Measurements from ENCODE around the gene RANBP6. TPM values are rescaled to one million over a fixed set of nuclear protein-coding genes. Genes with fewer than 3 reads are reported as not detected.
"Not testable (repeated sequence)": the region's sequence is repeated elsewhere in the genome, so short reads cannot be mapped to it uniquely, and the experiment has no call there.

The RANBP6 gene
- total and polyA plus RNA-seq, 9 donors = 13.1 to 22.9 (median 18.7) TPM

DNA sequence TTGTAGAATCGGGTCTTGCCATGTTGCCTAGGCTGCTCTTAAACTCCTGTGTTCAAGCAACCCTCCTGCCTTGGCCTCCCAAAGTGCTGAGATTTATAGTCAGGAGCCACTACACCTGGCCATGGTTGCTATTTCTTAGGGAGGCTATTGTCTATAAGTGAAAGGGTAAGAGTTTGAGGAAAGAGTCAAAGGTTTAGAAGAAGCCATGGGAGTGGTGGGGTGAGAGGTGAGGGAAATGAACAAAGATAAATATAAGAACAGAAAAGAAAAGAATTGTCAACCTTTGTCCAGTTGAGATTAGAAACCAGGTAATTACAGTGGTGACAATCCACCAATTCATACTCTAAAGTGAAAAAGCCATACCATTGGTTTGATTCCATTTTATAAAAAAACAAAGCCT, 32.6 kb upstream of the RANBP6 start:
- no peak for DNase-seq
- H3K36me3 ChIP-seq (ENCODE audit: control insufficient read depth, insufficient read depth, low read length) = no peaks in the 10 kb centered on the region
- 80% methylated on average over 1 of the region's 1 CpG for WGBS (ENCODE audit: insufficient coverage)
- no peaks in the 10 kb centered on the region for H3K4me1 ChIP-seq (ENCODE audit: control insufficient read depth, insufficient read depth, low read length)
- H3K4me3 ChIP-seq (ENCODE audit: low read length) = no peak overlapping the region
- peaks cover 2% of the 10 kb centered on the region for H3K27me3 ChIP-seq (ENCODE audit: control insufficient read depth, insufficient read depth, low read length)
- H3K27ac ChIP-seq (ENCODE audit: low read length) = no peak overlapping the region
- no peaks in the 10 kb centered on the region for H3K9me3 ChIP-seq (replicated peaks; ENCODE audit: control insufficient read depth, low read depth, low read length)

GRCh38 chr9:6047020-6047419, 31.6 kb upstream of the RANBP6 start:
- 78% methylated on average over 2 of the region's 4 CpGs for WGBS (ENCODE audit: insufficient coverage)
- H3K27ac ChIP-seq (ENCODE audit: low read length) = no peak overlapping the region

DNA sequence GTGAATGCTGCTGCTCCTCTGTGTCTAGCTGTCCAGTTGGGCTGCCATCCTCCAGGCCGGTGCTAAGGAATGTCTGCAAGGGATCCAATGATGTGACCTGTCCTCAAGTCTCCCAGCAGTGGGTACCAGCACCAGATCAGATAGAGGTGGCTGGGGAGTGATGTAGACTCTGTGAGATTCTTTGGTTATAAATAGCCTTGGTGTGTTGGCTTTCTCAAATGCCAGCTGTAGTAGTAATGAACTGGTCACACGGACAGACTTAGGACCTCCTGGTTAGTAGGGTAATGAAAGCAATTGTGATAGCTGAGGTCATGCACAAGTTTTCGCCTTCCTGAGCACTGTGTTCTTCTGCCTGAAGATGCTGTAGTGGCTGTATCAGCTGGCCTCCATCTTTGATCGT, 29.9 kb upstream of the RANBP6 start:
- Histone ChIP-seq H3K36me3 (ENCODE audit: control insufficient read depth, insufficient read depth, low read length) (no peaks in the 10 kb centered on the region), H3K27me3 (ENCODE audit: control insufficient read depth, insufficient read depth, low read length) (peaks cover 2% of the 10 kb centered on the region), H3K9me3 (replicated peaks; ENCODE audit: control insufficient read depth, low read depth, low read length) (no peaks in the 10 kb centered on the region), H3K4me3 (ENCODE audit: low read length) (no peak overlapping the region), H3K27ac (ENCODE audit: low read length) (no peak overlapping the region), H3K4me1 (ENCODE audit: control insufficient read depth, insufficient read depth, low read length) (no peaks in the 10 kb centered on the region)
- no peak for DNase-seq
- WGBS (ENCODE audit: insufficient coverage) = 69% methylated on average over 3 of the region's 4 CpGs

More at GRCh38 chr9:6047020-6047419, 31.6 kb upstream of the RANBP6 start:
- Histone ChIP-seq H3K9me3 (replicated peaks; ENCODE audit: control insufficient read depth, low read depth, low read length) (no peaks in the 10 kb centered on the region), H3K4me3 (ENCODE audit: low read length) (no peak overlapping the region), H3K27me3 (ENCODE audit: control insufficient read depth, insufficient read depth, low read length) (peaks cover 2% of the 10 kb centered on the region), H3K36me3 (ENCODE audit: control insufficient read depth, insufficient read depth, low read length) (no peaks in the 10 kb centered on the region), H3K4me1 (ENCODE audit: control insufficient read depth, insufficient read depth, low read length) (no peaks in the 10 kb centered on the region)
- DNase-seq = no peak

DNA sequence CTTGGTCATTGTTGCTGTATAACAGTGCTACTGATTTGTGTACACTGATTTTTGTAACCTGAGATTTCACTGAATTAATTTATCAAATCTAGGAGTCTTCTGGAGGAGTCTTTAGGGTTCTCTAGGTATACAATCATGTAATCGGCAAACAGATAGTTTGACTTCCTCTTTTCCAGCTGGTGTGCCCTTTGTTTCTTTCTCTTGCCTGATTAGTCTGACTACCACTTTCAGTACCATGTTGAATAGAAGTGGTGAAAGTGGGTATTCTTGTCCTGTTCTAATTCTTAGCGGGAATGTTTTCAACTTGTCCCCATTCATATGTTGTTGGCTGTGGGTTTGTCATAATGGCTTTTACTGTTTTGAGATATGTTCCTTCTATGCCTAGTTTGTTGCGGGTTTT, 24.7 kb upstream of the RANBP6 start:
- Histone ChIP-seq H3K9me3 (replicated peaks; ENCODE audit: control insufficient read depth, low read depth, low read length) (no peaks in the 10 kb centered on the region), H3K4me1 (ENCODE audit: control insufficient read depth, insufficient read depth, low read length) (no peaks in the 10 kb centered on the region), H3K27ac (ENCODE audit: low read length) (no peak overlapping the region), H3K4me3 (ENCODE audit: low read length) (no peak overlapping the region), H3K27me3 (ENCODE audit: control insufficient read depth, insufficient read depth, low read length) (no peaks in the 10 kb centered on the region), H3K36me3 (ENCODE audit: control insufficient read depth, insufficient read depth, low read length) (no peaks in the 10 kb centered on the region)
- no CpG with 5 or more reads among the region's 3 CpGs for WGBS (ENCODE audit: insufficient coverage)
- DNase-seq = no peak

- Histone ChIP-seq H3K27ac (ENCODE audit: low read length) (no peak overlapping the region), H3K4me3 (ENCODE audit: low read length) (no peak overlapping the region), H3K4me1 (ENCODE audit: control insufficient read depth, insufficient read depth, low read length) (no peaks in the 10 kb centered on the region), H3K27me3 (ENCODE audit: control insufficient read depth, insufficient read depth, low read length) (no peaks in the 10 kb centered on the region), H3K36me3 (ENCODE audit: control insufficient read depth, insufficient read depth, low read length) (no peaks in the 10 kb centered on the region), H3K9me3 (replicated peaks; ENCODE audit: control insufficient read depth, low read depth, low read length) (no peaks in the 10 kb centered on the region)
- no peak for DNase-seq
- no CpG with 5 or more reads among the region's 3 CpGs for WGBS (ENCODE audit: insufficient coverage)
Observed at GRCh38 chr9:6036391-6036790, 21.0 kb upstream of the RANBP6 start.

GRCh38 chr9:6034954-6035353, 19.5 kb upstream of the RANBP6 start:
- no peak for DNase-seq
- Histone ChIP-seq H3K4me1 (ENCODE audit: control insufficient read depth, insufficient read depth, low read length) (no peaks in the 10 kb centered on the region), H3K27me3 (ENCODE audit: control insufficient read depth, insufficient read depth, low read length) (no peaks in the 10 kb centered on the region), H3K36me3 (ENCODE audit: control insufficient read depth, insufficient read depth, low read length) (no peaks in the 10 kb centered on the region), H3K9me3 (replicated peaks; ENCODE audit: control insufficient read depth, low read depth, low read length) (no peaks in the 10 kb centered on the region), H3K27ac (ENCODE audit: low read length) (no peak overlapping the region), H3K4me3 (ENCODE audit: low read length) (no peak overlapping the region)
- WGBS (ENCODE audit: insufficient coverage) = 80% methylated on average over 5 of the region's 5 CpGs

GRCh38 chr9:6029604-6030274, 14.3 kb upstream of the RANBP6 start:
- no CpG with 5 or more reads among the region's 4 CpGs for WGBS (ENCODE audit: insufficient coverage)
- Histone ChIP-seq H3K27me3 (ENCODE audit: control insufficient read depth, insufficient read depth, low read length) (no peaks in the 10 kb centered on the region), H3K4me3 (ENCODE audit: low read length) (no peak overlapping the region), H3K4me1 (ENCODE audit: control insufficient read depth, insufficient read depth, low read length) (no peaks in the 10 kb centered on the region), H3K27ac (ENCODE audit: low read length) (no peak overlapping the region), H3K9me3 (replicated peaks; ENCODE audit: control insufficient read depth, low read depth, low read length) (no peaks in the 10 kb centered on the region), H3K36me3 (ENCODE audit: control insufficient read depth, insufficient read depth, low read length) (no peaks in the 10 kb centered on the region)
- DNase-seq = no peak

- no peak for DNase-seq
- Histone ChIP-seq H3K9me3 (replicated peaks; ENCODE audit: control insufficient read depth, low read depth, low read length) (no peaks in the 10 kb centered on the region), H3K27ac (ENCODE audit: low read length) (no peak overlapping the region), H3K4me3 (ENCODE audit: low read length) (no peak overlapping the region), H3K27me3 (ENCODE audit: control insufficient read depth, insufficient read depth, low read length) (peaks cover 2% of the 10 kb centered on the region), H3K4me1 (ENCODE audit: control insufficient read depth, insufficient read depth, low read length) (no peaks in the 10 kb centered on the region), H3K36me3 (ENCODE audit: control insufficient read depth, insufficient read depth, low read length) (no peaks in the 10 kb centered on the region)
- 0% methylated on average over 1 of the region's 4 CpGs for WGBS (ENCODE audit: insufficient coverage)
Observed at GRCh38 chr9:6024035-6024554, 8.7 kb upstream of the RANBP6 start.

DNA sequence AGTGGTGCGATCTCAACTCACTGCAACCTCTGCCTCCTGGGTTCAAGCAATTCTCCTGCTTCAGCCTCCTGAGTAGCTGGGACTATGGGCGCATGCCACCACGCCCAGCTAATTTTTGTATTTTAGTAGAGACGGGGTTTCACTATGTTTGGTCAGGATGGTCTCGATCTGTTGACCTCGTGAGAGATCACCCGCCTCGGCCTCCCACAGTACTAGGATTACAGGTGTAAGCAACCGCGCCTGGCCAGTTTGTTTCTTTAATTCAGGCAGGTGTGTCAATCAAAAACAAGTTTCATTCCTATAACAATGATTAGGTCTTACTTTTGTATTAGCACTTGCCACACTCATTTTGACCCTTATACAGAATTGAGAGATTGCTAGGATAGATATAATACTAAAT, 1.6 kb upstream of the RANBP6 start:
- not testable (repeated sequence) for H3K27me3 ChIP-seq (ENCODE audit: control insufficient read depth, insufficient read depth, low read length)
- whole genome bisulfite sequencing (ENCODE audit: insufficient coverage) = 92% methylated on average over 6 of the region's 10 CpGs

DNA sequence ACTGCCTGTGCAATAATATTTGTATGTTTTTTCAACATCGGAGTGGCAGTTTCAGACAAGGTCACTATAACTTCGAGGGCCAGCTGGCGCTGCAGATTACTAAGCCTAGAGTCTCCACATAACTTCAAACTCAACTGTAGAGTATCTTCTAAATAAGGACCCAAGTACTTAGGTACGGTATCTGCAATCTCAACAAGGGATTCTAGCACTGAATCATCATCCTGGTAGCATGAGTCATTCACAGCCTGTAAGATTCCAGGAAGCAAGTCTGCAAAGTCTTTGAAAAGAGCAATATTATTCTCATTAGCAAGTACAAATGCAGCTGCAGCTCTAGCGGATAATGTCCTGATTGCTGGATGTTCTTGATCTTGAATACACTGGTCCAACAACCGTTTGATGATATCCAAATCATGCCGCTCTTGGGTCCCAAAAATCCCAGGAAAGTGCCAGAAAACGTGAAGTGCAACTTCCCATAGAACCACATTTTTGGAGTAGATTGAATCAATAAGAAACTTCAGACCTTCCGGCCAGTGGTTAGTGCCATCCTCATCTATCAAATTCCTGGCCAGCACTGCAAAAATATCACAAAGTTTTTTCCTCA, 654 bp downstream of the RANBP6 start:
- WGBS (ENCODE audit: insufficient coverage) = 73% methylated on average over 3 of the region's 9 CpGs
- DNase-seq = no peak
- H3K9me3 ChIP-seq (replicated peaks; ENCODE audit: control insufficient read depth, low read depth, low read length) = no peaks in the 10 kb centered on the region
- peaks cover 6% of the 10 kb centered on the region for H3K36me3 ChIP-seq (ENCODE audit: control insufficient read depth, insufficient read depth, low read length)
- no peaks in the 10 kb centered on the region for H3K27me3 ChIP-seq (ENCODE audit: control insufficient read depth, insufficient read depth, low read length)
- peak overlapping the region; percentile 87 for H3K4me3 ChIP-seq (ENCODE audit: low read length)
- H3K27ac ChIP-seq (ENCODE audit: low read length) = peak overlapping the region; percentile 85
- H3K4me1 ChIP-seq (ENCODE audit: control insufficient read depth, insufficient read depth, low read length) = peaks cover 9% of the 10 kb centered on the region

More for the DNA sequence above, 1.6 kb upstream of the RANBP6 start:
- not testable (repeated sequence) for H3K9me3 ChIP-seq (replicated peaks; ENCODE audit: control insufficient read depth, low read depth, low read length); H3K36me3 ChIP-seq (ENCODE audit: control insufficient read depth, insufficient read depth, low read length); H3K4me3 ChIP-seq (ENCODE audit: low read length); DNase-seq; H3K27ac ChIP-seq (ENCODE audit: low read length); H3K4me1 ChIP-seq (ENCODE audit: control insufficient read depth, insufficient read depth, low read length)
